Raji (cell line): ENCODE results near the gene ADRM1.

Experiments used
- POLR2A ChIP-seq: IDR thresholded peaks from 2 replicates; pipeline ENCODE4 v1.6.1; 2011; ENCODE audit warnings: low read depth, low read length, control low read depth; ENCODE audit not compliant: insufficient read depth

ADRM1 gene

GRCh38 chr20:62274332-62274950 lies 28.4 kb upstream of the ADRM1 start:
- TF ChIP-seq POLR2A: no peak

DNA sequence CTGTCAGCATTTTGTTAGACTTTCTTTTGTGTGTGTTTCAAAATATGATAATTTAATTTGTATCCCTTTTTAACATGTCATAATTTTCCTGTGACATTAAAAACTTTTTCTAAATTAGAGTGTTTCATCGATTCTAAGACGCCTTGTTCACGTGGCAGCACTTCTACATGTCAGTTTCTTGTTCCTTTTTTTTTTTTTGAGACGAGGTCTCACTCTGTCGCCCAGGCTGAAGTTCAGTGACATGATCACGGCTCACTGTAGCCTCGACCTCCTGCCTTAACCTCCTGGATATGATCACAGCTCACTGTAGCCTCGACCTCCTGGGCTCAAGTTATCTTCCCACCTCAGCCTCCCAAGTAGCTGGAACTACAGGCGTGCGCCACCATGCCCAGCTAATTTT lies 27.6 kb upstream of the ADRM1 start:
- TF ChIP-seq POLR2A: no peak

DNA sequence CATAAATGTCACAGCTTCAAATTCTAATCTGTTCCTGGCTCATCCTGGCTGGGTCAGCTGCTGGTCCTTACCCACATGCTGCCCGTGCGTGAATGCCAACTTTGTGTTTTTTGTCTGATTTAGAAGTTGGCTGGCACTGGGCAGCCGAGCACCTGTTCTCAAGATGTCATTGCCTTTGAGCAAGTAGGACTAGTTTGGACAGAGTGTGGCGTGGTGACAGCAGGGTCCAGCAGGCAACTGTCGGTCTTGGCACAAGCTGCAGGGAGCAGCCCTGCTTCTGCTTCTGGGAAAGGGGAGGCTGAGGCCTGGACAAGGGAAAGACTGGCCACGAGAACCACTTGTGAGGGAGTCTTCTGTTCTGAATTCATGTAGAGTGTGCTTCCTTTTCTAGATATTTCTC lies 26.4 kb upstream of the ADRM1 start:
- no peak for TF ChIP-seq POLR2A

DNA sequence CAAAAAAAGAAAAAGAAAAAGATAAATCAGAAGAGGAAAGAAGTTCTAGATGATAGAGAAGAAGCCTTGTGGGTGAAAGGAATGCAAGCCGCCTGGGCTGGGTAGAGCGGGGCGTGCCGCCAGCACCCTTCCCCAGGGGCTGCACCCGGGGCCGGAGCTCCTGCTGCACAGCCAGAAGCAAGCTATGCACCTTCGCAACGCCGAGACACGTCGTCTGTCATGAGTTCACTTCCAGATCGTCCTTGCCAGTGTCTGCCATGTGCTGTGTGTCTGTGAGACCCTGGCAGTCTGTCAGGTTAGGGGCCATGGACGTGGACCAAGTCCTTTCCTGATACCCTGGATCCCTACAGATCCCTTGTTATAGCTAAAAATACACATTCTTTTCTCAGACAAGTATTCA lies 25.5 kb upstream of the ADRM1 start:
- no peak for TF ChIP-seq POLR2A

DNA sequence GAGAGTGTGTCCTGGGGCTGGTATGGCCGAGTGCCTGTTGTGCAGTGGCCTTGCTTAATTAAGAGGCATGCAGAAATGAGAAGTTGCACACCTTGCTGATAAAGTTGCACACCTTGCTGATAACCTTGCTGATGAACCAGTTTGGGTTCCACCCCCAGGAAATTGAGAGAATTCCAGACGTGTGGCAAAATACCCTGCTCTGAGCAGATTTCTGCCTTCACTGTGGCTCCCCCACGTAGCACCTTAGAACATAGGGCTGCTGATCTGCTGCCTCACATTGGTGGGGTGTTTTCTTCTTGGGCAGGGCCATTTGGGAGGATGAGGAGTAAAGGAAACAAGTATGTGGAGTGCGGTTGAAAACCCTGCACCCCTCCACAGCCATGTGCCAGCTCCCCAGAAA lies 22.5 kb upstream of the ADRM1 start:
- no peak for TF ChIP-seq POLR2A

DNA sequence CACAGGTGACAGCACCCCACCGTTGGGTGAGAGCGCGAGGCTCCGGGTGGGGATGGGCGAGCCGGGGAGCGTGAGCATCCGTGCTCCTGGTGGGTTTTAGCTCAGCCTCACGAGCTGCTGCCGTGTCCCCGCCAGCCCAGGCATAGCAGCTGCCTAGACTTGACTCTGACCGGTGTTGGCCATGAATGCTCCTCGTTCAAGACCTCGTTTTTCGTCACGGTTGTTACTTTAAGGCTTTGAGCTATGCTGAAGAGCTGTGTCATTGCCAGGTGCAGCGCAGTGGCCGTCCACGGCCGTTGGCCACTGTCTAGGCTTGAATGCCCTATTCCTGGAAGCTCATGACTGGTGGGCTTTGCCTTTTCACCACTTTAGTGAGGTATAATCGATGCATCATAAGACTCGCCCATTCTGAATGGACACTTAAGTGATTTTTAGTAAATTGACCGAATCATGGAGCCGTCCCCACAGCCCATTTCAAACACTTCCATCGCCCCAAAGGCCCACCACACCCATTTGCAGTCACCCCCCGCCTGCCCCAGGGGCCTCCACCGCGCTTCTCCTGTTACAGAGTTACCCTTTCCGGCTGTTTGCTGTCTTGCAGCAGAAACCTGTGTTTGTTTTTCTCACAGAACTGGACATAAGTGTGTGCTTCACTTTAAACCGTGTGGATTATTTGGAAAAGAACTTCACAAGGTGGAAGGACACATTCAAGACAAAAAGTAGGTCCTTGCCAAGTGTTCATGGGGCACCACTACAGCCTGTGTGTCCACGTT lies 21.4 kb upstream of the ADRM1 start:
- TF ChIP-seq POLR2A: no peak

GRCh38 chr20:62282103-62282502 lies 20.7 kb upstream of the ADRM1 start:
- TF ChIP-seq POLR2A: no peak

- TF ChIP-seq POLR2A: no peak
Observed at GRCh38 chr20:62282877-62283503, 19.8 kb upstream of the ADRM1 start.

- no peak for TF ChIP-seq POLR2A
Observed at GRCh38 chr20:62284448-62284847, 18.3 kb upstream of the ADRM1 start.

DNA sequence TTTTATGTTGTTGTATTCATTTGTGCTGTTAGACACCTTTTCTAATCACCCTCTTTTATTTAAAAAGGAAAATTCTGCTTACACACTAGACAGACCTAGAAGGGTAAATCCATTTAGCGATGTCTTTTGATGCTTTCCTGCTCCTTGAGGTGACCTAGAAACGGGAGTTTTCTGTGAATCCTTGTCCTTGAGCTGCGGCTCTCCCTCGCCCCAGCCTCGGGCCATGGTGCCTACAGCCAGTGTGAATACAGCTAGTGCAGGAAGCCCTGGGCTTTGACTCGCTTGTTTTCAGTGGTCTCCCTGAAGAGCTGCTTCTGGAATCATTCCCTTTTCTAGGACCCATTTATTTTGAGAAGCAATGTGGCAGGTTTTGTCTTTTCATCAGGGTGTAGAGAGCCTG lies 17.6 kb upstream of the ADRM1 start:
- no peak for TF ChIP-seq POLR2A

GRCh38 chr20:62285722-62286121 lies 17.1 kb upstream of the ADRM1 start:
- no peak for TF ChIP-seq POLR2A

DNA sequence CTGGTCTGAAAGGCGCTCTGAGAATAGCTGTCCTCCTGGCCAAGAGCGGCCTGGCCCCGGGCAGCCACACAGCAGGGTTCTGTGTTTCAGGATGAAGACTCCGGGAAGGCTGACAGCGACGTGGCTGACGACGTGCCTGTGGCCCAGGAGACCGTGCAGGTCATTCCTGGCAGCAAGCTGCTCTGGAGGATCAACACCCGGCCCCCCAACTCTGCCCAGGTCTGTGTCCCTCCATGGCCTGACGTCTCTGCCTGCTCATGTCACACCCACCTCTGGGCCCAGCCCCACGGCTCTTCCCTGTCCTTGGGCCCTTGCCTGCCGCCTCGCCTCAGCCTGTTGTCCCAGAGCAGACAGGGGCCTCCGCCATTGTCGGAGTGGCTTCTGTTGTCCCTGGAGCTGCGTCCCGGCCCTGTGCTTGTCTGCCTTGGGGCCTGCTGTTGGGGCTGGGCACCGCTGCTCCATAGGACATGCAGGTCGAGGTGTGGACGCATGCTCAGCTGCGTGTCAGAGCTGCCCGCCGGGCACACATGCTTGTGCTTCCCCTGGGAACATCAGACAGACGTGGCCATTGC lies 16.2 kb upstream of the ADRM1 start:
- TF ChIP-seq POLR2A: no peak

DNA sequence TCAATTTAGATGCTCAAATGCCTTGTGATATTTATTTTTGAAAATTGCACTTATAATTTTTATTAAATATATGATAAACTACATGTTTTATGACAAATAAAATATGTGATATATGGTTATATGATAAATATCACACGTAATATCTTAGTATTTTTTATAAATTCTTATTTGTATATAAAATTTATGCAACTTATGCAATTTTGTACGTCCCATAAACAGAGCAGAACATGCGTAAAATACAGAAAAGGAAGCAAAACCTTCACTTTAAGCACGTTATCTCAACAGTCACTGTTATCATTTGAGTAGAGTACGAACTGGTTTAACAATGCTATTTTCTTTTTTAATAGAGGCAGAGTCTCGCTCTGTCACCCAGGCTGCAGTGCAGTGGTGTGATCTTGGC lies 15.7 kb upstream of the ADRM1 start:
- no peak for TF ChIP-seq POLR2A

DNA sequence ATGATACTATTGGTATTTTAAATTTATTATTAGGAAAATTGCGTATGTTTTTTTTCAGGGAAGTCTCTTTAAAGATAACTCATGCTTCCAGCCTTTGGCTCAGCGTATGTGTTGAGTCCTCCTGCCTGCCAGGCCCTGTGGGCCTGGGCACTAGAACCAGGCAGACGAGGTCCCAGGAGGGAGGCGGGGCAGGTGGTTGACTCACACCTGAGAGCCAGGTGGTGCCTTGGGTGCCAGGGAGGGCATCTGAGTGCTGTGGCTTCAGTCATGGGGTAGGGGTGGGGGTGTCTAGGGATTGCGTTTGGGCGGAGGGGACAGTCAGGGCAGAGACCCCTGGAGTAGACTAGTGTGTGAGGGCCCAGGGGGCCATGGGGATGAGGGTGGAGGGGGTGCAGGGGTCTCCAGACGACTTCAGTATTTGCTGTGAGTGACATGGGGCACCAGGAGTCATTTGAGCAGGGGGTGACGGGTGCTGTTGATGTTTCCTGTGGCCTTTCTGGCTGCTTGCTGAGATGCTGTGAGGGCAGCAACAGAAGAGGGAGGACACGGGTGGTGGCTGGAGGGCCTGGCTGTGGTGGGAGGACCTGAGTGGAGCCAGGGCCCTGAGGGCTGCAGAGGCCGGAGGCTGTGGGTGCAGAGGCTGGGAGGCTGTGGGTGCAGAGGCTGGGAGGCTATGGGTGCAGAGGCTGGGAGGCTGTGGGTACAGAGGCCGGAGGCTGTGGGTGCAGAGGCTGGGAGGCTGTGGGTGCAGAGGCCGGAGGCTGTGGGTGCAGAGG lies 14.8 kb upstream of the ADRM1 start:
- no peak for TF ChIP-seq POLR2A

DNA sequence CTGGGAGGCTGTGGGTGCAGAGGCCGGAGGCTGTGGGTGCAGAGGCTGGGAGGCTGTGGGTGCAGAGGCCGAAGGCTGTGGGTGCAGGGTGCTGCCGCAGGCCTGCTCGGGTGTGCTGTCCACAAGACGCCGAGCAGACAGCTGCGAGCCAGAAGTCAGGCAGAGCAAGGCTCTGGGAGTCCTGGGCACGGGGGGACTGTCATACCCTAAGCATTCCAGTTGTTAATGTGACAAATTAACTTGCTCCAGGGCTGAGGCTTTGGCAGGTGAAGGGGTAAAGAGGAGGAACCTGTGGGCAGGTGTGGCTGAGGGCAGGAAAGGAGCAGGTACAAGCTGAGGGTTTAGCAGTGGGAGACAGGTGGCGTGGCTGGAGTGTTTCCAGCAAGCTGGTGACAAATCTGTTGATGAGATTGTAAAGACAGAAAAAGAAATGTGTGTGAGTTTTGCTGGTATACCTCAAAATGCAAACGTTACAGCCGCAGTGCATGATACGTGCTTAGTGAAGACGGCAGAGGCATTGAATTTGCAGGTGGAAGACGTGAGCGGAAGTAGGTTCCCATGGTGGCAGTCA lies 14.2 kb upstream of the ADRM1 start:
- TF ChIP-seq POLR2A: no peak
